ENCODE measurements around the gene LIN37. TPM values are rescaled to one million over a fixed set of nuclear protein-coding genes. Genes with fewer than 3 reads are reported as not detected.

LIN37 gene
- total and polyA plus RNA-seq, 2 experiments from 2014 or later: 11.4 to 16.0 TPM

DNA sequence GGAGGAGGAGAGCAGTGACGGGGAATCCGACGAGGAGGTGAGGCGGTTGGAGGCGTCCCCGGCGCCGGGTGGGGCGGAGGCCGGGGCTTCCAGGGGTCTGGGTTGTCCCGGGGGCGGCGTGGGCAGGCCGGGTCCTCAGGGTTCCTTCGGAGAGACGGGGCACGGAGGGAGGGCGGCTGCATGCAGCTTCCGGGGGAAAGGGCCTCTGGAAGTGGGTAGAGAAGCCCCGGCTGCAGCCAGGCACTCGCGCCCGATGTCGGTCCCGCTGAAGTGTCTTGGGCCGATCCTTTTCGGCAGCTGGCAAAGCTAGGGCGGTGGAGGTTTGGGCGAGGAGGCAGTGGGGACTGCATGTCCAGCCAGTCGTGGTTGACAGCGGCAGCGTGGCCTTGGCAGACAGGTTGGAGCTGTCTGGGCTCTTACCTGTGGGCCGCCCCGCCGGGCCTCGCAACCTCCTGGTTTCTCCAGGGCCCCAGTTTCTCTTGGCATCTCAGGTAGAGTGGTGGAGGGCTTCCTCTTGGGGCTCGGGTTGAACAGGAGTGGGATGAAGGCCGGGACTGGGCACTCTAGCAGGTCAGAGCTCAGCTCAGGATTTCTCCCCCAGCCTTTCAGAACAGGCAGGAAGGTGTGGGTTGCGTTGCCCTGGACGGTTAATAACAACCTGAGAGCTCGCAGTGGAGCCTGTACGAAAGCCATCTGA, 29.9 kb upstream of the LIN37 start:
- TF ChIP-seq, protein P1, sequence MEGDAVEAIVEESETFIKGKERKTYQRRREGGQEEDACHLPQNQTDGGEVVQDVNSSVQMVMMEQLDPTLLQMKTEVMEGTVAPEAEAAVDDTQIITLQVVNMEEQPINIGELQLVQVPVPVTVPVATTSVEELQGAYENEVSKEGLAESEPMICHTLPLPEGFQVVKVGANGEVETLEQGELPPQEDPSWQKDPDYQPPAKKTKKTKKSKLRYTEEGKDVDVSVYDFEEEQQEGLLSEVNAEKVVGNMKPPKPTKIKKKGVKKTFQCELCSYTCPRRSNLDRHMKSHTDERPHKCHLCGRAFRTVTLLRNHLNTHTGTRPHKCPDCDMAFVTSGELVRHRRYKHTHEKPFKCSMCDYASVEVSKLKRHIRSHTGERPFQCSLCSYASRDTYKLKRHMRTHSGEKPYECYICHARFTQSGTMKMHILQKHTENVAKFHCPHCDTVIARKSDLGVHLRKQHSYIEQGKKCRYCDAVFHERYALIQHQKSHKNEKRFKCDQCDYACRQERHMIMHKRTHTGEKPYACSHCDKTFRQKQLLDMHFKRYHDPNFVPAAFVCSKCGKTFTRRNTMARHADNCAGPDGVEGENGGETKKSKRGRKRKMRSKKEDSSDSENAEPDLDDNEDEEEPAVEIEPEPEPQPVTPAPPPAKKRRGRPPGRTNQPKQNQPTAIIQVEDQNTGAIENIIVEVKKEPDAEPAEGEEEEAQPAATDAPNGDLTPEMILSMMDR (IDR thresholded peaks at IDR 0.05; ENCODE audit: low read depth, low read length): no peak
- no peaks in the 10 kb centered on the region for H3K27me3 ChIP-seq
- DNase-seq (ENCODE audit: low read depth in 1 of 2, low spot score in 1 of 2): peak; percentile 24 to 41
- no peaks in the 10 kb centered on the region for H3K9me3 ChIP-seq (ENCODE audit: low read depth)
- H3K36me3 ChIP-seq: peaks cover 18% of the 10 kb centered on the region
- H3K4me1 ChIP-seq (ENCODE audit: low read depth): peaks cover 6% of the 10 kb centered on the region
- peak overlapping the region; percentile 87 for H3K4me3 ChIP-seq
- H3K27ac ChIP-seq: peak overlapping the region; percentile 96

DNA sequence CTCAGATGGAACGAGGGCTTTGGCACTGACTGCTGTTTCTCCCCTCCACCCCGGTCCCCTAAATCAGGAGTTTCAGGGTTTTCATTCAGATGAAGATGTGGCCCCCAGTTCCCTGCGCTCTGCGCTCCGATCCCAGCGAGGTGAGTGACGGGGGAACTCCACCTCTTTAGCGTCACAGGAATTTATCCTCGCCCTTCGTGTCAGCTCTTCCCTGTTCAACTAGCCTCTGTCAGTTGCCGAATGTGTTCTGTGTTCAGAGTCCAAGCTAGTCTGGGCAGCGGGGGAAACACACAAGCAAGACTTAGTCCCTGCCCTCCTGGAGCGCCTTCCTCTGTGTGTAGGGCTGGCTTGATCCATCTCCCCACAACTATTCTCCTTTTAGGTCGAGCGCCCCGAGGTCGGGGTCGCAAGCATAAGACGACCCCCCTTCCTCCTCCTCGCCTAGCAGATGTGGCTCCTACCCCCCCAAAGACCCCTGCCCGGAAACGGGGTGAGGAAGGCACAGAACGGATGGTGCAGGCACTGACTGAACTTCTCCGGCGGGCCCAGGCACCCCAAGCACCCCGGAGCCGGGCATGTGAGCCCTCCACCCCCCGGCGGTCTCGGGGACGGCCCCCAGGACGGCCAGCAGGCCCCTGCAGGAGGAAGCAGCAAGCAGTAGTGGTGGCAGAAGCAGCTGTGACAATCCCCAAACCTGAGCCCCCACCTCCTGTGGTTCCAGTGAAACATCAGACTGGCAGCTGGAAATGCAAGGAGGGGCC, 28.8 kb upstream of the LIN37 start:
- Histone ChIP-seq H3K4me1 (ENCODE audit: low read depth) (peaks cover 6% of the 10 kb centered on the region), H3K9me3 (ENCODE audit: low read depth) (no peaks in the 10 kb centered on the region), H3K27ac (peak overlapping the region; percentile 96), H3K4me3 (peak overlapping the region; percentile 87), H3K36me3 (peaks cover 29% of the 10 kb centered on the region), H3K27me3 (no peaks in the 10 kb centered on the region)
- TF ChIP-seq, protein P1 (IDR thresholded peaks at IDR 0.05; ENCODE audit: low read depth, low read length): no peak
- no peak for DNase-seq (ENCODE audit: low read depth in 1 of 2, low spot score in 1 of 2)

DNA sequence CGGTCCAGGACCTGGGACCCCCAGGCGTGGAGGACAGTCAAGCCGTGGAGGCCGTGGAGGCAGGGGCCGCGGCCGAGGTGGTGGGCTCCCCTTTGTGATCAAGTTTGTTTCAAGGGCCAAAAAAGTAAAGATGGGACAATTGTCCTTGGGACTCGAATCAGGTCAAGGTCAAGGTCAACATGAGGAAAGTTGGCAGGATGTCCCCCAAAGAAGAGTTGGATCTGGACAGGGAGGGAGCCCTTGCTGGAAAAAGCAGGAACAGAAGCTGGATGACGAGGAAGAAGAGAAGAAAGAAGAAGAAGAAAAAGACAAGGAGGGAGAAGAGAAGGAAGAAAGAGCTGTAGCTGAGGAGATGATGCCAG, 28.2 kb upstream of the LIN37 start:
- no peaks in the 10 kb centered on the region for H3K27me3 ChIP-seq
- TF ChIP-seq, protein P1 (IDR thresholded peaks at IDR 0.05; ENCODE audit: low read depth, low read length): no peak
- H3K4me1 ChIP-seq (ENCODE audit: low read depth): peaks cover 6% of the 10 kb centered on the region
- peaks cover 34% of the 10 kb centered on the region for H3K36me3 ChIP-seq
- H3K4me3 ChIP-seq: no peak overlapping the region
- DNase-seq (ENCODE audit: low read depth in 1 of 2, low spot score in 1 of 2): no peak
- no peak overlapping the region for H3K27ac ChIP-seq
- no peaks in the 10 kb centered on the region for H3K9me3 ChIP-seq (ENCODE audit: low read depth)

DNA sequence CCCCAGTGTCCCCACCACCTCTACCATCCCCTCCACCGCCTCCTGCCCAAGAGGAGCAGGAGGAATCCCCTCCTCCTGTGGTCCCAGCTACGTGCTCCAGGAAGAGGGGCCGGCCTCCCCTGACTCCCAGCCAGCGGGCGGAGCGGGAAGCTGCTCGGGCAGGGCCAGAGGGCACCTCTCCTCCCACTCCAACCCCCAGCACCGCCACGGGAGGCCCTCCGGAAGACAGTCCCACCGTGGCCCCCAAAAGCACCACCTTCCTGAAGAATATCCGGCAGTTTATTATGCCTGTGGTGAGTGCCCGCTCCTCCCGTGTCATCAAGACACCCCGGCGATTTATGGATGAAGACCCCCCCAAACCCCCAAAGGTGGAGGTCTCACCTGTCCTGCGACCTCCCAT, 27.7 kb upstream of the LIN37 start:
- Histone ChIP-seq H3K36me3 (peaks cover 39% of the 10 kb centered on the region), H3K27me3 (no peaks in the 10 kb centered on the region), H3K27ac (no peak overlapping the region), H3K4me1 (ENCODE audit: low read depth) (peaks cover 5% of the 10 kb centered on the region), H3K9me3 (ENCODE audit: low read depth) (no peaks in the 10 kb centered on the region), H3K4me3 (no peak overlapping the region)
- DNase-seq (ENCODE audit: low read depth in 1 of 2, low spot score in 1 of 2): no peak
- TF ChIP-seq, protein P1 (IDR thresholded peaks at IDR 0.05; ENCODE audit: low read depth, low read length): no peak

DNA sequence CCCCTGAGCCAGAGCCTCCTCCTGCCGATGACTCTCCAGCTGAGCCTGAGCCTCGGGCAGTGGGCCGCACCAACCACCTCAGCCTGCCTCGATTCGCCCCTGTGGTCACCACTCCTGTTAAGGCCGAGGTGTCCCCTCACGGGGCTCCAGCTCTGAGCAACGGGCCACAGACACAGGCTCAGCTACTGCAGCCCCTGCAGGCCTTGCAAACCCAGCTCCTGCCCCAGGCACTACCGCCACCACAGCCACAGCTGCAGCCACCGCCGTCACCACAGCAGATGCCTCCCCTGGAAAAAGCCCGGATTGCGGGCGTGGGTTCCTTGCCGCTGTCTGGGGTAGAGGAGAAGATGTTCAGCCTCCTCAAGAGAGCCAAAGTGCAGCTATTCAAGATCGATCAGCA, 27.0 kb upstream of the LIN37 start:
- H3K36me3 ChIP-seq: peaks cover 43% of the 10 kb centered on the region
- no peak overlapping the region for H3K27ac ChIP-seq
- DNase-seq (ENCODE audit: low read depth in 1 of 2, low spot score in 1 of 2): no peak
- no peaks in the 10 kb centered on the region for H3K9me3 ChIP-seq (ENCODE audit: low read depth)
- H3K27me3 ChIP-seq: no peaks in the 10 kb centered on the region
- TF ChIP-seq, protein P1 (IDR thresholded peaks at IDR 0.05; ENCODE audit: low read depth, low read length): no peak
- H3K4me3 ChIP-seq: no peak overlapping the region
- H3K4me1 ChIP-seq (ENCODE audit: low read depth): no peaks in the 10 kb centered on the region
